HK-2 (cell line): ENCODE measurements around the gene FABP2.
A peak's percentile ranks its signal among the peaks of the same experiment; 100 is the strongest.
"Not testable (repeated sequence)": the region's sequence is repeated elsewhere in the genome, so short reads cannot be mapped to it uniquely, and the experiment has no call there.

Experiments used
- DNase-seq: peaks from one replicate; pipeline ENCODE4 v3.0.0-alpha.2; 2018; ENCODE audit not compliant: unreplicated experiment

The FABP2 gene

GRCh38 chr4:119310826-119311225 is 11.1 kb downstream of the FABP2 start:
- DNase-seq: no peak

DNA sequence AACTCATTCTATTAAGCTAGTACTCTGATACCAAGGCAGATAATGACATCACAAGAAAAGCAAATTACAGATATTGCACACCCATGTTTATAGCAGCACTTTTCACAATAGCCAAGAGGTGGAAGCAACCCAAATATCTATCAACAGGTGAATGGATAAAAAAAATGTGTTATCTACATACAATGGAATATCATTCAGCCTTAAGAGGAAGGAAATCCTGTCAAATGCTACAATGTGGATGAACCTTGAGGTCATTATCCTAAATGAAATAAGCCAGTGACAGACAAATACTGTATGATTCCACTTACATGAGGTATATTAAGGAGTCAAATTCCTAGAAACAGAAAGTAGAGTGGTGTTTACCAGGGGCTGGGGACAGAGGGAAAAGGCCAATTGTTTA is 14.3 kb downstream of the FABP2 start:
- no peak for DNase-seq

DNA sequence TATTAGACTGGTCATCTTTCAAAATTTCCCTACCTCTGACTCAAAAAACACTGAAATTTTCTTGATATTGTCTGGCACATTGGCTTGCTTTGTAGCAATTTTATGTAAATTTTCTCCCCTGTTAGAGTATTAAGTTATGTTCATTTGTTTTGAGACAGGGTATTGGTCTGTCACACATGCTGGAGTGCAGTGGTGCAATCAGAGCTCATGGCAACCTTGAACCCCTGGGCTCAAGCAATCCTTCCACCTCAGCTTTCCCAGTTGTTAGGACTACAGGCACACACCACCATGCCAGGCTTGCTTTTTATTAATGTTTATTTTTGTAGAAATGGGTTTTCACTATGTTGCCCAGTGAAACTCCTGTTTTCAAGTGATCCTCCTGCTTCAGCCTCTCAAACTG is 17.5 kb downstream of the FABP2 start:
- DNase-seq: no peak

- no peak for DNase-seq
Observed at GRCh38 chr4:119303587-119304305, 18.2 kb downstream of the FABP2 start.

GRCh38 chr4:119302073-119302832 is 19.7 kb downstream of the FABP2 start:
- DNase-seq: no peak

GRCh38 chr4:119300101-119300978 is 21.6 kb downstream of the FABP2 start:
- DNase-seq: peak; percentile 98

GRCh38 chr4:119299741-119300100 is 22.2 kb downstream of the FABP2 start:
- DNase-seq: no peak

DNA sequence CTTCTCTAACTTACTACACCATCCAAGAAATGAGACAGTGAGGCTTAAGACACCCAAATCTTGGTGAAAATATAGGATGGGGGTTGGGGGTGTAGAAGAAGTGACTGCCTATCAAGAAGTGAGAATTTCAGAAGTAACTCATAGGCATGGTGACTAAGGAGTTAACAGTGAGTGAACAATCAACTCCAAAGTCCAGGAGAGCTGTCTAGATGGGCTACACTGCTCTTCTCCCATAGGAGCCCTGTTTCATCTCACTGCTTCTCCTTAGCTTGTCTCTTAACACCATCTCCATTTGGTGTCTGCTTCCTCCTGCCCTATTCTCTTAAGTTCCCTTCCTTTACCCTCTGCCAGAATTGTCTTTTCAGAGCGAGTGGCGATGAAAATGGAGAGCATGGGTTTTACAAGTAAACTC is 22.7 kb downstream of the FABP2 start:
- DNase-seq: no peak

- DNase-seq: no peak
Observed at GRCh38 chr4:119297795-119298194, 24.1 kb downstream of the FABP2 start.

DNA sequence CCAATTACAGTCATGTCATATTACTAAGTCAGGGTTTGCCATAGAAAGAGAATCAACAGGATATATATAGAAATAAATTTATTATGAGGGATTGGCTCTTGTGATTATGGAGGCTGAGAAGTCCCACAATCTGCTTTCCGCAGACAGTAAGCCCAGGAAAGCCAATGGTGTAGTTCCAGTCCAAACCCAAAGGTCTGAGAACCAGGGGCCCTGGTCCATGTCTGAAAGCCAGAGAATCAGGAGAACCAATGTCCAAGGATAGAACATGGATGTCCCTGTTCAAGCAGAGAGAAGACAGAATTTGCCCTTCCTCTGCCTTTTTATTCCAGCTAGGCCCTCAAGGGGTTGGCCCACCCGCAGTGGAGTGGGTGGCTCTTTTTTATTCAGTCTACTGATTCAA is 25.6 kb downstream of the FABP2 start:
- no peak for DNase-seq

DNA sequence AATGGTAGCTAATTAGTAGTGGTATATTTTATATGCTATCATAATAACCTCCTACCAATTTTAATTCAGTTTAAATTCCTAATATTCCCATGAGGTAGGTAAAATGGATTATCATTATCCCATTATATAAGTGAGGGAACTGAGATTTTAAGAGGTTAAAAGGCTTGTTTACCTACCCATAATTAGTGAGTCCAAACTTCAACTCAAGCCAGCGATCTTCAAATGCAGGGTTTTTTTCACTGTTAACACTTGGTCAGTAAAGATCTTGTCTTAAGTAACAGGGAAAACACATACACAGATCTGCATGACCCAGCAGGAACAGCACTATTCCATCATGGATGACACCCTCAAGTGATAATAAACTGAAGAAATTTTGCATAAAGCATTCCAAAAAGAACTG is 31.3 kb downstream of the FABP2 start:
- no peak for DNase-seq

DNA sequence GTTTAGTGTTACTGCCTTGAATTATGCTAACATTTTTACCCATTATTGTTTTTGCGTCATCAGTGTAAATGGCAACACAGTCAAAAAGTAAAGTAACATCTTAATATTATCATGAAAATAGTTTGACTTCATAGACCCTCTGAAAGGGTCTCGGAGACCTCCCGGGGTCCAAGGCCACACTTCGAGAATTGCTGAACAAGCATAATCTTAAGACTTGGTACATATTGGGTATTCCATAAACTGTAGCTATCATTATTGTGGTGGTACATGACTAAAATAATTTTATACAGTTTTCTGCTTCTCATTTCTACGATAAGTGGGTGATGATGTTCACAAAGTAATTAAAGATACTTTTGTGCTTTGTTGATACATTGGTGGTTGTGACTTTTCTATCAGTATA is 32.6 kb downstream of the FABP2 start:
- DNase-seq: no peak

- no peak for DNase-seq
Observed at GRCh38 chr4:119286377-119287002, 35.4 kb downstream of the FABP2 start.

- DNase-seq: no peak
Observed at GRCh38 chr4:119284876-119285780, 36.8 kb downstream of the FABP2 start.

- DNase-seq: no peak
Observed at GRCh38 chr4:119281393-119281792, 40.5 kb downstream of the FABP2 start.

DNA sequence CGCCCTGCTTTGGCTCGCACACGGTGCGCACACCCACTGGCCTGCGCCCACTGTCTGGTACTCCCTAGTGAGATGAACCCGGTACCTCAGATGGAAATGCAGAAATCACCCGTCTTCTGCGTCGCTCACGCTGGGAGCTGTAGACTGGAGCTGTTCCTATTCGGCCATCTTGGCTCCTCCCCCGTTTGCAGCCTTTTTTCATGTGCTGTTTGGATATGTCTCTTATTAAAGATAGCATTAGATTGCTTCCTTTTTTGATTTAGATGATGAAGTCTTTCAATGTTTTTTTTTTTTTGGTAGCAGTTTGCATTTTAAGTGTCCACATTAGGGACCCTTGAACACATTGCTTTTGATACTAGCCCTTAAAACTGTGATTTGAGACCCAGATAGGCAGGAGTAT is 42.0 kb downstream of the FABP2 start:
- not testable (repeated sequence) for DNase-seq

DNA sequence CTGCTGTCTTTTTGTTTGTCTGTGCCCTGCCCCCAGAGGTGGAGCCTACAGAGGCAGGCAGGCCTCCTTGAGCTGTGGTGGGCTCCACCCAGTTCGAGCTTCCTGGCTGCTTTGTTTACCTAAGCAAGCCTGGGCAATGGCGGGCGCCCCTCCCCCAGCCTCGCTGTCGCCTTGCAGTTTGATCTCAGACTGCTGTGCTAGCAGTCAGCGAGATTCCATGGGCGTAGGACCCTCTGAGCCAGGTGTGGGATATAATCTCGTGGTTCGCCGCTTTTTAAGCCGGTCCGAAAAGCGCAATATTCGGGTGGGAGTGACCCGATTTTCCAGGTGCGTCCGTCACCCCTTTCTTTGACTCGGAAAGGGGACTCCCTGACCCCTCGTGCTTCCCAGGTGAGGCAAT is 42.4 kb downstream of the FABP2 start:
- not testable (repeated sequence) for DNase-seq

GRCh38 chr4:119271361-119272085 is 50.4 kb downstream of the FABP2 start:
- DNase-seq: no peak

- DNase-seq: no peak
Observed at GRCh38 chr4:119268466-119268865, 53.5 kb downstream of the FABP2 start.
